B cell (primary cell): Measurements from ENCODE around the gene SENP5.

Experiments
- CTCF ChIP-seq: fragments of 200-600 bp; IDR thresholded peaks from one replicate; pipeline ENCODE4 v1.8.0; 2022; ENCODE audit warnings: antibody characterized with exemption, mild to moderate bottlenecking
- EZH2 ChIP-seq: IDR thresholded peaks from 2 replicates; pipeline ENCODE4 v1.6.1; 2012; ENCODE audit warnings: borderline replicate concordance, low read depth, mild to moderate bottlenecking, moderate library complexity, low read length; ENCODE audit not compliant: insufficient read depth, poor library complexity, severe bottlenecking

- TF ChIP-seq CTCF (no peak), EZH2 (no peak)
These were observed 7.5 kb downstream of the SENP5 start for GRCh38 chr3:196875258-196875657.
